HG02970 (cell line): ENCODE results near the gene DLG2.
"Not testable (repeated sequence)": the region's sequence is repeated elsewhere in the genome, so short reads cannot be mapped to it uniquely, and the experiment has no call there.

Source experiments
- ATAC-seq: cut with Tn5 transposase; IDR thresholded peaks from one replicate; pipeline ENCODE4 v1.9.1; 2021; ENCODE audit warnings: mild to moderate bottlenecking, moderate library complexity, moderate number of reproducible peaks; ENCODE audit not compliant: unreplicated experiment, low FRiP score

The DLG2 gene

GRCh38 chr11:83609191-83609590 lies 2018.0 kb downstream of the DLG2 start:
- ATAC-seq, result no peak

- no peak for ATAC-seq
Observed at GRCh38 chr11:83608571-83608970, 2018.6 kb downstream of the DLG2 start.

DNA sequence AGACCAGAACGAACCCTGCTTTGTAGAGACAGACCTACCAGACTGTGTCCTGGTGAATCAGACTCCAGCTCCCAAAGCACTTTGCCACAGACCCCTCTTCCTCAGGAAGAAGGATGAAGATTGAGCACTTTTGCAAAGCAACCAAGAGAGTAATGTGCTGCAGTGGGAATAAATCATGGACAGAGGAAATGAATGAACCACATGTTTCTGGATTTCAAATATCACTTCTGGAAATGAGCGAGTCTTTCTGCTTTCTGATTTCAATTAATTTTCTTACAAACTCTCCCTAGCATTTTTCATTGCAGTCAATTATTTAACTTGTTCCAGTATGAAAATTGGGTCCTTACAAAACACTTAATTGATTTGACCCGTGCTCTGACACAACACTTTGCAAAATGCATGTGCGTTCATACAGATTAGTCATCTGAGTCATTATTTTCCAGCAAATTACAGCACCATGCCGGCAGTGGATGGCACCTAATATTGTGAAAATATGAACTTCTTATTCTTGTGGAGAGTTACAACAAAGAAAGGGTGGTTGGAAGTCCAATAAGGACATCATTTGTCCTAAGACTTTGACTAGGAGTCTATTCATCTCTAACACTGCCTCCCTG lies 2025.1 kb downstream of the DLG2 start:
- ATAC-seq, result no peak

DNA sequence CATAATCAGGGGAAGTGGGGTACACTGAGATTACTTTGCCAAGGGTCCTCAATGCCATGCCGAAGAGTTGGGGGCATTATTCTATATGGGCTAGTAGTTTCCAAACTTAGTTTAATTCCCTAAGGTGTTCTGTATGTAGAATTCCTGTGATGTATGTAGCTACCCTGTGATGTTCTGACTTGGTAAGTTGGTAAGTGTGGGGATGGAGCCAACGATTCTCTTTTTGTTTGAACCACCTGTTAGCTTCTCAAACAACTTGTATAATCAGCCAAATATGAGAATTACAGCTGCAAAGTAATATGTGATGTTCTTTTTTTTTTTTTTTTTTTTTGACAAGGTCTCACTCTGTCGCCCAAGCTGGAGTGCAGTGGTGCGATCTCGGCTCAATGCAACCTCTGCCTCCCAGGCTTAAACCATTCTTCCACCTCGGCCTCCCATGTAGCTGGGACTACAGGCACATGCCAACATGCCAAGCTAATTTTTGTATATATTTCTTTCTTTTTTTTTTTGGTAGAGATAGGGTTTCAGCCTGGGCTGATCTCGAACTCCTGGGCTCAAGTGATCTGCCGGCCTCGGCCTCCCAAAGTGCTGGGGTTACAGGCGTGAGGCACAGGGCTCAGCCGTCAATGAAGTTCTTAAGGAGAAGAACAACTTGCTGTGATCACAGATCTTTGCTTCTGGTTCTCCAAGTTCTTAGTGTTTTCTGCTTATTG lies 2025.8 kb downstream of the DLG2 start:
- no peak for ATAC-seq

GRCh38 chr11:83600661-83601060 lies 2026.5 kb downstream of the DLG2 start:
- no peak for ATAC-seq

- ATAC-seq, result no peak
Observed at GRCh38 chr11:83599066-83599465, 2028.1 kb downstream of the DLG2 start.

- not testable (repeated sequence) for ATAC-seq
Observed at GRCh38 chr11:83587797-83588196, 2039.3 kb downstream of the DLG2 start.

DNA sequence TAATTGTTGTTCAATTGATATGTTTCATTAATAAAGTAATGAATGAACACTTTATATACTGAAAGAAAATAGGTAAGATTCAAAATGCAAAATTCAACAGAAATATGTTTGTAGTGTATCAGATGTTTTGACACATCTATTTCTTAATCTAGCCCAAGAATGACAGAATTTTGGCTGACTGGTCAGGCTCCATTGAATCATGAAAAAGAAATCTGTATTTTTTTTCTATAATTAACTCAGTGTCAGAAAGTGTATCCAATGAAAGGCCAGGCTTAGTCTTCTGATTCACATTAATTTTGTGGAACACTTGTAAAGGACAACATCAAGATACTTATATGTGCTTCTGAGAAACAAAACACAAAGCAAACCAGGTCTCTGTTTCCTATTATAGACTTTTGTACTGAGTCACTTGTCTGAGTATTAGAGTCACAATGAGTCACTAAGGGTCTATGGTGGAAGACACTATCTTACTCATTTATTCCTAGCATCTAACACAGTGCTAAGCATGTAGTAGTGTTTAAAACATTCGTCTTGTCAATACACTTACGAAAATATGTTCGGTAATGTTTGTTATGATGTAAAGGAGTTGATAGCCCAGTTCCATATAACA lies 2043.3 kb downstream of the DLG2 start:
- ATAC-seq, result no peak

- no peak for ATAC-seq
Observed at GRCh38 chr11:83574519-83574918, 2052.6 kb downstream of the DLG2 start.

DNA sequence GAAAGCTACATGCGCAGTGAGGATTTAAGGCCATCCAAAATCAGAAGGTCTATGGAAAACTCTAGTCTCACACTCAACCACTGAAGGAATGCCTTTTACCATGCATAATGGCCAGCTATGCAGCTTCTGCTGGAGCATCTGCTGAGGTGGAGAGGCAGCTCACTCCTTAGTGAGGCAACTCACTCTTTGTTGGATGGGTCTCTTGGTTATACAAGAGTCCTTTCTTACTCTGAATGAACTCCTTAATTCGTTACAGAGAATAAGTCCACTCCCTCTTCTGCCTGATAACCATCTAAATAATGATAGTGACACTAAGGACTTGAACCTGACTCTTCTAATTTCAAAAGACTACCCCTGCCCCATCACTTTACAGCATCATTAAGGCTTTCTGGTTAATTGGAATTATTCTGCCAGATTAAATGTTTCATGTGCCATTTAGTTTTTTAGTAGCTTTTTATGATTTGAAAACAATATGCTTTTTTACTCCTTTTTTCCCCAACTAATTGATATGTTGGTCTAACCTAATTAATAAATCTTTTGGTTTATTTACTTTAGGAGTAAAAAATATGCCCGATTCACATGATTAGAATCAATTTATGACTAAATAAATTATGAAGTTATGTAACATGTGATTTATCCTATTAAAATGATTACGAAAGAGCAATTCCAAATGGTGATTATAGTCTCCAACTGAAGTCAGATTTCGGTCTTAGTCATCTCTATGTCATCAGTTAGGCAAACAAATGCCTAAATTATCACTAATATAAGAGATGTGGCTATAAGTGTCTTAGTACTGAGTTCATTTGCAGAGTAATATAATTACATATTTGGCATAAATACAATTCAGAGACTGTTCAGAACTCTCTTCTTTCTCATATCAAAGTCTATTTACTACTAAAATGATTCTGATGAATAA lies 2054.3 kb downstream of the DLG2 start:
- ATAC-seq, result no peak

DNA sequence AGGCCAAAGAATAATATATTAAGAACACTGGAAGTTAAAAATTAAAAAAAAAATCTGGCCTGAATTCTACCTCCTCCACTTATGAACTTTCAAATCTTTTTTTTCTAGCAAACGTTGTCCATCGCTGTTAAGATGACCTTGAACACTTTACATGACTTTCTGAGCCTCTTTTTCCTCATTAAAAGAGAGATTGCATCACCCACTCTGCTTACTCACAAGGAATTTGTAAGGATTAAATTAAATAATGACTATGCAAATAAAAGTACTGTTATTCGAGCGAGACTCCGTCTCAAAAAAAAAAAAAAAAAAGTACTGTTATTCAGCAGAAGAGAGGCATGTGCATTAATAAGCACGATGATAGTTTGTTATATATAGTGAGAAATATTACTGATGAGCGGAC lies 2055.8 kb downstream of the DLG2 start:
- ATAC-seq, result no peak

DNA sequence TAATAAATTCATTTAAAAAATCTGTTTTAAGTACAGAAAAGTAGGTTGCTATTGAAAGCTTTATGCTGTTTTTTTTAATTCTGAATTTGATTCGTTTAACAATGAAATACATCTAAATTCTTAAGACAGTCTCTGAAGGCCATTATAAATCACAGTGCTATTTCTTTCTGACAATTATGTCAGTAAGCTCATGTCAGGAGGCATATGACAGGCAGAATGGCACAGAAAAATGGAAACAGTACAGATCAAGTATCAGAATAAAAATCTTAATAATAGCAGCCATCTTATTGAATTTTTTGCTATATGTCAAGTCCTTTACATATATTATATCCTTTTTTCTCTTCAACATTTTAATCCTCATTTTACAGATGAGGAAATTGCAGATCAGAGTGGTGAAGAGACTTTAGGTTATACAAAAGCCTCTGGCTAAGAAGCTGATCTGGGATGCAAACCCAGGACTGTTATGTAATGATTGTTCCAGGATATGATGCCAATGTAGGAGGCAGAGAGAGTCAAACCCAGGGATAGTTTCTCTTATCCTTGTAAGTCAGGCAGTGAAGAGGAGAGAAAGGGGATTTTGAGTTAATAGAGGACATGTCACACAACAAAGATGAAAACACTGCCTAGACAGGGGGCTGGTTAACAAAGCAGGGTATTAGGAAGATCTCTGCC lies 2057.9 kb downstream of the DLG2 start:
- ATAC-seq, result no peak

DNA sequence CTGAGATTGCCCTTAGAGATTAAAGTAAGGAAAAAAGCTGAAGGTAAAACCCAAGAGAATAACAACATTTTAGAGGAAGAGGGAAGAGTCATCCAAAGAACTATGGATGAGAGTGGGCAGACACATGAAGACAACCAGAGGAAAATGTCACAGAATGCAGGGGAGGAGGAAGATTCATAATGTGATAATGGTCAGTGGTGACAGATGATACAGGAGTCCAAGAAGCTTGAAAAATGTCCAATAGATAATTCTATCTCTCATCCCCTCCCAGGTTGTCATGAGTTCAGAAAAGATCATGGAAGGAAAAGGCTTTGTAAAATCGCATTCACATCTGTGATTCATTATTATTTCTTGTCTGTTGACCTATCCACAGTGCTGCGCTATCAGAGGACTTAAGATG lies 2058.6 kb downstream of the DLG2 start:
- no peak for ATAC-seq

DNA sequence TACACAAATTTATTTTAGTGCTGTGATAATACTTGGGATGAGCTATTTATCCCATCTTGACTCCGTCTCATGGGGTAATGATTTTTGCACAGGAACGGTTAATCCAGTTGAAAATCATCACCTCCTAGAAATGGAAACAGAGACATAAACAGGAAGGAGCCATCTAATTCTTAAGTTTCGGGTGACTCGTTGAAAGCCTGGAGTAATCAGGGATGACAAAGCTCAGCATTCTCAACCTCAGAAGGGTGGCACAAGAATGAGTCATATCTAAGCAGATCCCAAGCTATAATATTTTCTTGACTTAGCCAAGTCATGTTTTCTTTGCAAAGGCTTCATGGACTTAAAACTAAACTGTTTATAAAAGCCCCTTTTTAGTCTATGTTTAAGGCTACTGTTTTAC lies 2060.2 kb downstream of the DLG2 start:
- ATAC-seq, result no peak

DNA sequence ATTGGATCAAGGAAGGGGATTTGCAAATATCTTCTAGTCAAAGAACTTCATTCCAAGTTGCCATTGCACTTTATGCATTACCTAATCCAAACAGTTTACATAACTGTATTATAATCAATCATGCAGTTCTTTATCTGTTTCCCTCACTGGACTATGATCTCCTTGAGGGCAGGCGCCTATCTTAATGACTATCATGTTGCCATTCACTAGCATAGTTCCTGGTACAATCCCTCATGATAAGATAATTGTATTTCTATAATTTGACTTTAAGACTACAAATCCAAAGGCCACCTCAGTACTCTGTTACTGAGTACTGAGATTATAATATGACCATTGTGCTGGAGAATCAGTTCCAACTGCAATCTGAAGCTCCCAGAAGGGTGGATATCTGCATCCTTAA lies 2062.3 kb downstream of the DLG2 start:
- no peak for ATAC-seq

DNA sequence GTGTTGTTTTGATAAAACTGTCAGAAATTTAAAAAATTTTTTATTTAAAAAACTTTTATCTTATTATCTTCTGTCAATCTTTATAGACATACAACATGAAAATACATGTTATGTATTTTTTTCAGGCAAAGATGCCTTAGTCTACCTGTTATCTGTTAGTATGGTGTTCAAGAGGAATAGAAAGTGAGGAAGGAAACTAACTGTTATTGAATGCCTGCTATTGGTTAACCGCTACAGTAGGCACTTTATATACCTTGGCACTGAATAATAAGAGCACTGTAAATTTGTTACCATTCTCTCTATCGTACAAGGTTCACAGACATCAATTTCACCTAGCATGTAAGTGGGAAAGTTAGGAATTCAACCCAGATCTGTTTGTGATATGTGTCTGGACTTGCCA lies 2068.9 kb downstream of the DLG2 start:
- no peak for ATAC-seq

DNA sequence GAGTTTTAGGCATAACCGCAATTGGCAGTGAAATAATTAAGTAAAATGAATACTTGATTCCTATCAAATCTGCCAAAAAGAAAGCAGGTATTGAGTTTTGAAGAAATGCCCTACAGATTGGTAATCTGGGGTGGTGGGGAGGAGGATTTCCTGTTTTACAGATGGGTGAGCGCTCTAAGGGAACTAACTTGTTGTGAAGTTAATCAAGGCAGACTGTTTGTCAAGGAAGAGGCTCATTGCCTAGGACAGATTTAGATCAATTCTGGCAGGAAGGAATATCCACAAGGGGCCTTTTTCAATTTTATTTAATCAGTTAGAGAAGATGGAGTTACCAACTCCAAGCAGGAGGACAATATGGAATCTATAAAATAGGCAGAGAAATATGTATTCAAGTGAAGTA lies 2069.5 kb downstream of the DLG2 start:
- ATAC-seq, result no peak

- no peak for ATAC-seq
Observed at GRCh38 chr11:83554876-83555275, 2072.3 kb downstream of the DLG2 start.

DNA sequence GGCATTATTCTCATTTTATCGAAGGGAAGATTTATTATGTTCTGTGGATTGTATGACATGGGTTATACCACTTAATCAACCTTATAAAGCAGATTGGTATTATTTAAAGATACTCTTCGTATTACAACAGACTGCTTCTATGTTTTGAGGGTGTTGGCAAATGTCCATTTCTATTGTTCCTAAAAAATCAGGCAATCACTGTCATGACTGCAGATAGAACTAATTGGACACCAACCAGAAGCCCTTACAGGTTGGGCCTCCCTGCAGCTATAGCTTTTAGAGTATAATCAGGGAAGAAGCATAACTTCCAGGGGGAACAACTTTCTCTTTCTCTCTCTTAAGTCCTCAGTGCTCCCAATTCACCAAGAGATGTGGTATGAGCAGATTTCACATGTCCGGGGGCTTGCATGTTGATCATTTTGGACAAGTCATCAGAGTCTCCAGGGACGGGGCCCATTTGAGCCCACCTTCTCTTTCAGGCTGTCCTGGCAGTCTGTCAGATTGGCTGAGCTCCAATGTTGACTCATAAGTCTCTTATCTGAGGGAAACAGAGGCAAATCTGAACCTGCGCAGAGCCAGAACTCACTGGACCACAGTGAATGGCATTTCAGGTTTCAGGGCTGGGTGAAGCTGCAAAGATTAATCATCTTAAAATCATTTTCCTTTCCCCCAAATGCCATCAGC lies 2077.0 kb downstream of the DLG2 start:
- ATAC-seq, result no peak

DNA sequence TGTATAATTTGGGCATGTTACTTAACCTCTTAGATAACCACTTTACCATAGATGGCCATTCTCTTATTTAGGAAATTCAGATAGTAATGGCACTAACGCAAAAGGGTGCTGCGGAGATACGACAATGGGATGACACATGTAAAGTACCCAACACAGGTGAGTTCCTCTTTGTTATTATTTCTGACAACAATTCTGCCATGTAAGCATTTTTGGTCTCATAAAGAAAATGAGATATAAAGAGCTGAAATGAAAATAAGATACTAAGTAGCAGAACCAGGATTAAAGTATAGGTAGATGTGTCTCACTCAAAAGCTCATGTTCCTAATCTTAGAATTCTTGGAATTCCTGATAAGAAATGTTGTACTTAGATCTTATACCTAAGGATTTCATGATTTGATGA lies 2080.8 kb downstream of the DLG2 start:
- ATAC-seq, result no peak
